ENCODE data around the gene CERS1.

Gene CERS1

GRCh38 chr19:18833849-18834643 lies 61.9 kb downstream of the CERS1 start:
- Histone ChIP-seq H3K4me2 (ENCODE audit: low read length) (peak overlapping the region; percentile 84), H3K27me3 (ENCODE audit: low read depth, low read length) (no peaks in the 10 kb centered on the region), H3K9ac (ENCODE audit: low read length) (peak overlapping the region; percentile 91), H3K4me1 (ENCODE audit: low read length) (peaks cover 15% of the 10 kb centered on the region), H3K27ac (ENCODE audit: low read length) (no peak overlapping the region), H2AFZ (ENCODE audit: low read depth, low read length) (no peak overlapping the region), H3K36me3 (replicated peaks; ENCODE audit: low read depth, low read length) (peaks cover 52% of the 10 kb centered on the region), H4K20me1 (ENCODE audit: insufficient read depth, low read length) (peaks cover 66% of the 10 kb centered on the region), H3K9me3 (ENCODE audit: insufficient read depth, low read length) (no peaks in the 10 kb centered on the region), H3K79me2 (ENCODE audit: low read length) (peaks cover 73% of the 10 kb centered on the region), H3K4me3 (ENCODE audit: low read length) (peak overlapping the region; percentile 93)
- TF ChIP-seq EZH2phosphoT487 (IDR thresholded peaks at IDR 0.05; ENCODE audit: low read depth) = no peak
- no peak for TF ChIP-seq CTCF (IDR thresholded peaks at IDR 0.05; ENCODE audit: low read depth, low read length)

DNA sequence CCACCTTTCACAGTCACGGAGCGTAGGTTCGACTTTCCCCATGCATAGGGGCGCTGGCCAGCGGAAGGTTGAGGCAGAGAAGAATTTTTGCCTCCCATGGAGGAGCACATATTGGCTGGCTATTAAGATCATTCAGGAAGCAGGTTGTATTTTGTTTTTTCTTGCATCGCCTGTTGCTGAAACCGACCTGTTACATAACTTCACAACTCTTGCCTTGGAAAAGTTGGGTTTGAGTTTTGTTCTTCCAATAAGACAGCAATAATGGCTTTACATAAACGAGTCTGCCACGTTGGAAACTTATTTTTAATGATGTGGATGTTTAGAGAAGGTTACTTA lies 62.8 kb downstream of the CERS1 start:
- TF ChIP-seq EZH2phosphoT487 (IDR thresholded peaks at IDR 0.05; ENCODE audit: low read depth) = no peak
- TF ChIP-seq CTCF (IDR thresholded peaks at IDR 0.05; ENCODE audit: low read depth, low read length) = no peak
- peaks cover 47% of the 10 kb centered on the region for H3K36me3 ChIP-seq (replicated peaks; ENCODE audit: low read depth, low read length)
- no peaks in the 10 kb centered on the region for H3K9me3 ChIP-seq (ENCODE audit: insufficient read depth, low read length)
- peak overlapping the region; percentile 93 for H3K4me3 ChIP-seq (ENCODE audit: low read length)
- peak overlapping the region; percentile 40; the same call in 1 of the 2 replicates for H3K27ac ChIP-seq (ENCODE audit: low read length)
- H4K20me1 ChIP-seq (ENCODE audit: insufficient read depth, low read length) = peaks cover 58% of the 10 kb centered on the region
- H2AFZ ChIP-seq (ENCODE audit: low read depth, low read length) = no peak overlapping the region
- H3K79me2 ChIP-seq (ENCODE audit: low read length) = peaks cover 63% of the 10 kb centered on the region
- no peaks in the 10 kb centered on the region for H3K27me3 ChIP-seq (ENCODE audit: low read depth, low read length)
- peak overlapping the region; percentile 91 for H3K9ac ChIP-seq (ENCODE audit: low read length)
- peaks cover 15% of the 10 kb centered on the region for H3K4me1 ChIP-seq (ENCODE audit: low read length)
- peak overlapping the region; percentile 84 for H3K4me2 ChIP-seq (ENCODE audit: low read length)

GRCh38 chr19:18832306-18833140 lies 63.4 kb downstream of the CERS1 start:
- Histone ChIP-seq H4K20me1 (ENCODE audit: insufficient read depth, low read length) (peaks cover 52% of the 10 kb centered on the region), H3K9me3 (ENCODE audit: insufficient read depth, low read length) (no peaks in the 10 kb centered on the region), H3K27ac (ENCODE audit: low read length) (peak overlapping the region; percentile 64), H2AFZ (ENCODE audit: low read depth, low read length) (no peak overlapping the region), H3K4me3 (ENCODE audit: low read length) (peak overlapping the region; percentile 93), H3K9ac (ENCODE audit: low read length) (peak overlapping the region; percentile 91), H3K4me1 (ENCODE audit: low read length) (peaks cover 15% of the 10 kb centered on the region), H3K79me2 (ENCODE audit: low read length) (peaks cover 58% of the 10 kb centered on the region), H3K36me3 (replicated peaks; ENCODE audit: low read depth, low read length) (peaks cover 41% of the 10 kb centered on the region), H3K4me2 (ENCODE audit: low read length) (peak overlapping the region; percentile 84), H3K27me3 (ENCODE audit: low read depth, low read length) (no peaks in the 10 kb centered on the region; the same call in 1 of the 2 replicates)
- TF ChIP-seq EZH2phosphoT487 (IDR thresholded peaks at IDR 0.05; ENCODE audit: low read depth) (no peak), CTCF (IDR thresholded peaks at IDR 0.05; ENCODE audit: low read depth, low read length) (peak; percentile 25; the same call in 1 of the 2 replicates)
